Testis (tissue), 3 donors: Measurements from ENCODE around the gene SDK1. TPM values are rescaled to one million over a fixed set of nuclear protein-coding genes. Genes with fewer than 3 reads are reported as not detected.

Experiments
- DNase-seq: peaks from one replicate; pipeline ENCODE4 v3.0.0-alpha.2; 2019
- H3K27ac ChIP-seq, 2 donors: fragments of 200-600 bp; sonication (generic); one replicate each; pipeline ENCODE4 v1.5.1; 2019
- H3K27me3 ChIP-seq: fragments of 200-600 bp; sonication (generic); one replicate; pipeline ENCODE4 v1.5.1; 2019
- H3K36me3 ChIP-seq: fragments of 200-600 bp; sonication (generic); one replicate; pipeline ENCODE4 v1.5.1; 2017; ENCODE audit warnings: low read depth; ENCODE audit errors: missing control alignments
- H3K4me1 ChIP-seq: fragments of 200-600 bp; sonication (generic); one replicate; pipeline ENCODE4 v1.5.1; 2019
- H3K4me3 ChIP-seq, 2 donors: fragments of 200-600 bp; sonication (generic); one replicate each; pipeline ENCODE4 v1.5.1; 2017 to 2019
- H3K9me3 ChIP-seq: fragments of 200-600 bp; sonication (generic); one replicate; pipeline ENCODE4 v1.5.1; 2017
- CTCF ChIP-seq, 3 experiments: fragments of 450-650 bp in 2 of 3; fragments of 200-600 bp in 1 of 3; sonication (generic) in 1 of 3; IDR thresholded peaks; one replicate each; pipeline ENCODE4 v1.5.1; 2016 to 2019; ENCODE audit warnings: antibody characterized with exemption in 3 of 3, mild to moderate bottlenecking in 2 of 3, moderate library complexity in 1 of 3
- POLR2A ChIP-seq: fragments of 450-650 bp; IDR thresholded peaks from one replicate; pipeline ENCODE4 v1.6.1; 2017; ENCODE audit warnings: antibody characterized with exemption, mild to moderate bottlenecking, moderate library complexity
- WGBS, 2 donors: methylation state at CpG; one replicate each; pipeline ENCODE4 v1.1.5; 2018; 5-methylcytosine and 5-hydroxymethylcytosine counted together
- intact Hi-C: fragments of 100-400 bp; cut with DNase I; formaldehyde crosslinking; loops from one replicate; pipeline ENCODE4 v1.15.1; 2023; ENCODE audit warnings: low total_unique reads
- polyA plus RNA-seq: library from polyadenylated mRNA; stranded (reverse); fragments of 350-450 nt; fragmentation: Illumina TruSeq; extraction: RNeasy Lipid Tissue Mini Kit (QIAGEN cat#74804); gene quantifications from one replicate; pipeline ENCODE4 v1.2.3, GENCODE V29; 2014; ENCODE audit warnings: low read depth, low replicate concordance; ENCODE audit not compliant: insufficient read depth
- total RNA-seq, 2 donors: library from RNA; depleted of rRNA; stranded (reverse); fragments of >200 nt; gene quantifications; one replicate each; pipeline ENCODE4 v1.2.3, GENCODE V29; 2016

The SDK1 gene
- total and polyA plus RNA-seq, 3 donors from 2014 or later: 20.0 to 36.2 (median 24.9) TPM

GRCh38 chr7:3443716-3444115, 142.7 kb downstream of the SDK1 start:
- H3K4me3 ChIP-seq: no peak overlapping the region
- H3K27ac ChIP-seq: no peak overlapping the region
- DNase-seq: no peak
- H3K4me1 ChIP-seq: no peaks in the 10 kb centered on the region
- WGBS, 2 donors: 44 to 82% methylated on average over 5 of the region's 5 CpGs
- no peaks in the 10 kb centered on the region for H3K9me3 ChIP-seq
- no peaks in the 10 kb centered on the region for H3K27me3 ChIP-seq
- H3K36me3 ChIP-seq: no peaks in the 10 kb centered on the region
- intact Hi-C loops: no loop called here
- TF ChIP-seq POLR2A: no peak
- TF ChIP-seq CTCF (IDR thresholded peaks at IDR 0.05): no peak

- no peak for DNase-seq
- Histone ChIP-seq H3K4me3 (no peak overlapping the region), H3K4me1 (no peaks in the 10 kb centered on the region), H3K36me3 (no peaks in the 10 kb centered on the region), H3K9me3 (no peaks in the 10 kb centered on the region), H3K27me3 (no peaks in the 10 kb centered on the region), H3K27ac (no peak overlapping the region)
- intact Hi-C loops: no loop called here
- TF ChIP-seq CTCF (IDR thresholded peaks at IDR 0.05) (no peak), POLR2A (no peak)
- 91 to 92% methylated on average over 2 of the region's 2 CpGs for WGBS, 2 donors
Observed at GRCh38 chr7:3446786-3447185, 145.7 kb downstream of the SDK1 start.

- 84 to 87% methylated on average over 4 of the region's 4 CpGs for WGBS, 2 donors
- Histone ChIP-seq H3K4me1 (no peaks in the 10 kb centered on the region), H3K27me3 (no peaks in the 10 kb centered on the region), H3K4me3 (no peak overlapping the region), H3K9me3 (no peaks in the 10 kb centered on the region), H3K27ac (no peak overlapping the region), H3K36me3 (no peaks in the 10 kb centered on the region)
- TF ChIP-seq CTCF (IDR thresholded peaks at IDR 0.05) (no peak), POLR2A (no peak)
- DNase-seq: no peak
- intact Hi-C loops: no loop called here
Observed at GRCh38 chr7:3451701-3452100, 150.6 kb downstream of the SDK1 start.

- no peak for DNase-seq
- Histone ChIP-seq H3K4me1 (no peaks in the 10 kb centered on the region), H3K27me3 (no peaks in the 10 kb centered on the region), H3K4me3 (no peak overlapping the region), H3K27ac (no peak overlapping the region), H3K9me3 (no peaks in the 10 kb centered on the region), H3K36me3 (no peaks in the 10 kb centered on the region)
- intact Hi-C loops: no loop called here
- WGBS, 2 donors: 79 to 96% methylated on average over 3 of the region's 3 CpGs
- TF ChIP-seq CTCF (IDR thresholded peaks at IDR 0.05): no peak
- no peak for TF ChIP-seq POLR2A
Observed at GRCh38 chr7:3453398-3453797, 152.3 kb downstream of the SDK1 start.

GRCh38 chr7:3455806-3456595, 154.9 kb downstream of the SDK1 start:
- 95 to 100% methylated on average over 1 of the region's 1 CpG for WGBS, 2 donors
- H3K36me3 ChIP-seq: no peaks in the 10 kb centered on the region
- no peaks in the 10 kb centered on the region for H3K9me3 ChIP-seq
- no peaks in the 10 kb centered on the region for H3K27me3 ChIP-seq
- no peak overlapping the region for H3K27ac ChIP-seq
- DNase-seq: no peak
- H3K4me3 ChIP-seq: no peak overlapping the region
- intact Hi-C loops: no loop called here
- TF ChIP-seq POLR2A: no peak
- no peak for TF ChIP-seq CTCF (IDR thresholded peaks at IDR 0.05)
- no peaks in the 10 kb centered on the region for H3K4me1 ChIP-seq
